ENCODE measurements around the gene PKHD1.
"Not testable (repeated sequence)": the region's sequence is repeated elsewhere in the genome, so short reads cannot be mapped to it uniquely, and the experiment has no call there.

The PKHD1 gene

GRCh38 chr6:51928320-51928719 lies 159.1 kb downstream of the PKHD1 start:
- DNase-seq (ENCODE audit: low spot score): no peak

- DNase-seq (ENCODE audit: low spot score): no peak
Measured at GRCh38 chr6:51927450-51927849, 160.0 kb downstream of the PKHD1 start.

DNA sequence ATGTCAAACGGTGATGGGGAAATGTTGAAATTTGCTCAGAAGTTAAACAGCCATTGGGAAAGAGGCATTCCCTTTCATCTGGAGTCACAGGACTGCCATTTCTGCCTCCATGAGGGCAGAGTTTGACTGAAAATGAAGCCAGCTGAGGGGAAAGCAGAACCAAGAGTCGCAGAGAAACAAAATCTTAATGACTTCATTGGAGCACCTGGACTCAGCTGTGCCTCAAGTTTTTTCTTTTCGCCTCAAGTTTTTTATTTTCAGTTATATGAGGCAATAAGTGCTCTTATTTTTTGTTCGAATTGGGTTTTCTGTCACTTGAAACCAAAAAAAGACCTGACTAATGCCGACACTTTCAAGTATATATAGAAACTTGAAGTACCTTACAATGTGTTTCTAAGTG lies 161.3 kb downstream of the PKHD1 start:
- DNase-seq (ENCODE audit: low spot score): no peak

GRCh38 chr6:51922479-51922878 lies 164.9 kb downstream of the PKHD1 start:
- not testable (repeated sequence) for DNase-seq (ENCODE audit: low spot score)

DNA sequence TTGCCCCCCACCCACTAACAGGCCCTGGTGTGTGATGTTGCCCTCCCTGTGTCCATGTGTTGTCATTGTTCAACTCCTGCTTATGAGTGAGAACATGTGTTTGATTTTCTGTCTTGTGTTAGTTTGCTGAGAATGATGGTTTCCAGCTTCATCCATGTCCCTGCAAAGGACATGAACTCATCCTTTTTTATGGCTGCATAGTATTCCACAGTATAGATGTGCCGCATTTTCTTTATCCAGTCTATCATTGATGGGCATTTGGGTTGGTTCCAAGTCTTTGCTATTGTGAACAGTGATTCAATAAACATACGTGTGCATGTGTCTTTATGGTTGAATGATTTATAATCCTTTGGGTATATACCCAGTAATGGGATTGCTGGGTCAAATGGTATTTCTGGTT lies 169.1 kb downstream of the PKHD1 start:
- DNase-seq (ENCODE audit: low spot score): not testable (repeated sequence)

DNA sequence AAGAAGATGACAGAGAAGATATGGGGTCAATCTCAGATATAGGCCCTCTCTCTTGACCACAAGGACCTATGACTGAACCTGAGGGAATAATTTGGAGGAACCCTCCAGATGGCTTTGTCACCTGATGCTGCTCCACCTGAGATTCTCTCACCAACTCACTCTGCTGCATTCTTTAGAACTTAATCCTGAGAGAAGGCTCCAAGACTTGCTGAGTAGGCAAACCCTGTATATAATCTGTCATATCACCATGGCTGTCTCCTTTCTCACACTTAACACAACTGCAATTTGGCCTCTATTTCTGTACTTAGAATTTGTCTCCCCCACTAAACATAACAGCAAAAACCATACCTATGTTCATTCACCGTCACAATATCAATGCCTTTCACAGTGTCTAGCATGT lies 172.3 kb downstream of the PKHD1 start:
- no peak for DNase-seq (ENCODE audit: low spot score)

DNA sequence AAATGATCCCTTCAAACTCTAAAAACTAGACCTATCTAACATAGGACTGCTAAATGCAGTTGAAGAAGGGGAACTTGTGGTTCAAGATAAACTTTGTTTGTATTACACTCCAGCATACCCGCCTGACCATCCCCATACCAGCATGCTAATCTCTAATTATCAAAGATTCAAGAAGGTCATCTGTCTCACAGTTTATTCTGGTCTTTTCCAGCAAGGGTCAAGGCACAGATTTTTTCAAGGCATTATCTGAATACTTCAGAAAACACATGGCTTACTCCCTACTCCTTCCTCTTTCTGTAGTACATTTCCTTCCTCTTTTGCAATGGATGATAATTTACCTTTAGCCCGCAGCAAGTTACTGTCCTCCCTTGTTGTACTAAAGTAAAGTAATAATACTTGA lies 174.1 kb downstream of the PKHD1 start:
- no peak for DNase-seq (ENCODE audit: low spot score)

DNA sequence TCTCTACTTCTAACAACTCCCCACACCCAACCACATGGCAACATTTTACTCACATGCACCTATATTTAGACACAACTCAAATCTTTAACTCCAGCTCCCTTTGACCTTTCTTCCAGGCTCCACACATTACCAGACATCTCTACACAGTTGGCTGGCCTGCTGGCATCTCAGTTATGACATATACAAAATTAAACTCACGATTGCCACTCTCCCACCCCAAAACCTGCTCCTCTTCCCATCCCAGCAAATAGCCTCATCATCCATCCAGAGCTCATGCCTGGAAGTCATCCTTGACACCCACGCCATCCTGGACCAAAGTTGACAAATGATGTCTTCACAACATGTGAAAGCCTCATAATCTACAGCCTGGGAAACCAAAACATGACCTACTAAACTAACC lies 176.6 kb downstream of the PKHD1 start:
- no peak for DNase-seq (ENCODE audit: low spot score)

DNA sequence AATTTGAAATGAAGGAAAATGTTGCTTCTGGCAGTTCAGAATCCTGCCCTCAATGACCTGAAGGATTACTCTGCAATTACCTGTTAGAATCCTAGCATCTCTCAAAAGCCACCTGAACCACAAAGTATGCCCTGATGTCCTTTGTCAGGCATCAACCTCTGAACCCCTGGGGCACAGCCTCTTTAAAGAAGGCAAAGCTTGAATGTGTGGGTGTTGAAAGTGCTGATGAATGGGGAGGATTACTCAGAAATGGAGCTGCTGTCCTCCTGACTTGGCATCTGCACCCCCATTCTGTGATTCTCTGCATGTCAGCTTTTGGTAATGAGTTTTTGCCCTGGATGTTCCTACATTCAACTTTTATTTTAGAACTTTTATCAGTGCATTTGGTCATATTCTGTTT lies 179.2 kb downstream of the PKHD1 start:
- DNase-seq (ENCODE audit: low spot score): no peak

DNA sequence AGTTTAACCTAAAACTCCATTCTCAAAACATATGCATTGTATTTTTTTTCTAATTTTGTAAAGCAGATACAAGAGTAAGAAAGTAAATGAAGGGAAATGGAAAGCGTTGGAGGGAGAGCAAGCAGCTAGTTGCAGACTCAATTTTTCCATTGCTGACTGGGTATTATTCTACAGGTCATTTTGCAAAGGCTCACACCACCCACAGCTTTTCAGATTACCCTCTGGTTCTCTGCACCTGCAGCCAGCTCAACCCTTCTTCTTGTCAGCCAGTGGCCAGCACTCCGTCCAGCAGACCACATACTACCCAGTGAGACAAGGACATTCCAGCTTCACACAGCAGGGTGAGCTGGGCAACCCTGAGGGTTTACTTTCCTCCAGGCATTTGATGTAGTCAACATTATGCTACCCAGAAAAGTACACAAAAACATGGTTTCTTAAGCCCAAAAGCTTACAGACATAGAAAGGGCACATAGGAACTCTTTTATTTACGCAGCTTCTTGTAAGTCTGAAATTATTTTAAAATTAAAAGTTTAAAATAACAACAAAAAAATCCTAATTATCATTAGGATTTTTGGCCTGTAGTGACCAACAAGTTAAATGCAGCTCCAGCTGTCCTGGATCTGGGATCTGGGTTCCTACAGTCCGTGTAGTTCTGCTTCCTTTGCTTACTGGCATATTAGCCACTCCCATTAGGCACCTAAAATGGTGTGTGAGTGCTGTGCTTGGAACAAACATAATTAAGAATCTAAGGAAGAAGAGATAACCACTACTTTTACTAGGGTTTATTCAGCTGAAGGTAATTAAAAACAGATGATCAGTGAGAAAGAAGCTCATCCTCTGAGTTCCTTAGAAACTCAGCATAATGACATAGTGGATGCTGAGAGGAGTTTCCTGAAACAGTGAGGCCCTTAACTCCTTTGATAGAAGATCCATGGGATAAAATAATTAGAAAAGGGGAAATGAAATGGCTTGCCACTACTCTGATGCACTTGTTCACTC lies 185.3 kb downstream of the PKHD1 start:
- no peak for DNase-seq (ENCODE audit: low spot score)

- no peak for DNase-seq (ENCODE audit: low spot score)
Measured at GRCh38 chr6:51893366-51893765, 194.0 kb downstream of the PKHD1 start.

GRCh38 chr6:51892750-51893149 lies 194.7 kb downstream of the PKHD1 start:
- DNase-seq (ENCODE audit: low spot score): no peak

DNA sequence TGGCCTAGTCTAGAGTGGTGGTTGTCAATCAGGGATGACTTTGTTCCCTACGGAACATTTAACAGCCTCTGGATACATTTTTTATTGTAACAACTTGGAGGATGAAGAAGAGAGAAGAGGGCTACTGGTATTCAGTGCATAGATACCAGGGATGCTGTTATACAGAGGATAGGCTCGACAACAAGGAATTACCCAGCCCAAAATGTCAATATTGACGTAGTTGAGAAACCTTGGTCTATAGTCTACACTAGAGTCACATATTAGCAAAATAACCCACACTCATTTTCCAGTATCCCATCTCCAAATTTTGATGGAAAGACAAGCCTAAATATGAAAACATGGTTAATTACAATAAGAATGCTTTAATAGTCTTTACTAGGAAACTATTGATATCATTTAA lies 195.1 kb downstream of the PKHD1 start:
- DNase-seq (ENCODE audit: low spot score): no peak

- DNase-seq (ENCODE audit: low spot score): no peak
Measured at GRCh38 chr6:51891784-51892183, 195.6 kb downstream of the PKHD1 start.

- no peak for DNase-seq (ENCODE audit: low spot score)
Measured at GRCh38 chr6:51887859-51888258, 199.6 kb downstream of the PKHD1 start.

DNA sequence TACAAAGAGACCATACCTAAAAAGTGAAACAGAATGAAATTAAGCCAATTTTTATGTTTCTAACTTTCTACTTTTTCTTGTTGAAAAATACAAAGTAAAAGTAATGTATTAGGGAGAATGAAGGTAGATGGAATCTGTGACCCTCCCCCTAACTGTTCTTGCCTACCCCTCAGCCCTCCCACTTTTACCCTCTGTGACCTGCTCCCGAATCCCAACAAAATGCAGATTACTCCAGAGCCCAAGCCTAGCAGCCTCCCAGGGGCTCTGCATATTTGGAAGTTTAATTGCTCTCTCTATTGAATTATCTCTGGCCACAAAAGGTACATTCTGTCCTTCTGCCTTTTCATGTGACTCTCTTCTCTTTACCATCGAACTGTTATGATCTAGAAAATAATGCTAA lies 201.5 kb downstream of the PKHD1 start:
- no peak for DNase-seq (ENCODE audit: low spot score)

DNA sequence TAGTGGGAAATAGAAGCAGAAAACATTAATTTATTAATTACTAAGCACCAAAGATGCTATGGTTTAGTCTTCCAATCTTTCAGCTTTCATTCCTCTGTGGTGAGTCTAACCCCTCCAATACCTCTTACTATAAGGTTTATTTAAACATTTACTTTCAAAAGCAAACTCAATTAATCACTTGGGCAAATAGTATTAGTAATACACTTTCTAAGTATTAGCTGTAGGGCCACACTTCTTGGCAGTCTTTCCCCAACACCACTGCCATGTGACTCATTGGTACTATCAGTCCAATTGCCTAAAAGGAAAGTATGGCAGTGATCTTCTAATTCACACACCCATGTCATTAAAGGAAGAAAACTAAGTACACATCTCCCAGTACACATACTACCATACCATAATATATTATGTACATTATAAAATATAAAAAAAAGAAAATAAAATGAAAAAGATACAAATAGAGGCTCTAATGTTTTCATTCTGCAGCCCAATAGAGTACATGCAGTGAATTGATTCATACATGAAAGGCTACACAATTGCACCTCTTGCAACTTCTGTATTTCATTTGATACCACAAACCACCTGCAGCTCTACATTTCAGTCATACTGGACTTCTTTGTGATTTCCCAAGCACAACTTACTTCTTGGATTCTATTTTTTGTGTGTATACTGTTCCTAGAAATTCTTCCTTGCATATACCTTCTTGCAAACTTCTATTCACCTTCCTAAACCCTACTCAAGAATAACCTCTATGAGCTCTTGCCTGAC lies 218.6 kb downstream of the PKHD1 start:
- DNase-seq (ENCODE audit: low spot score): no peak

GRCh38 chr6:51866867-51867266 lies 220.5 kb downstream of the PKHD1 start:
- DNase-seq (ENCODE audit: low spot score): no peak

DNA sequence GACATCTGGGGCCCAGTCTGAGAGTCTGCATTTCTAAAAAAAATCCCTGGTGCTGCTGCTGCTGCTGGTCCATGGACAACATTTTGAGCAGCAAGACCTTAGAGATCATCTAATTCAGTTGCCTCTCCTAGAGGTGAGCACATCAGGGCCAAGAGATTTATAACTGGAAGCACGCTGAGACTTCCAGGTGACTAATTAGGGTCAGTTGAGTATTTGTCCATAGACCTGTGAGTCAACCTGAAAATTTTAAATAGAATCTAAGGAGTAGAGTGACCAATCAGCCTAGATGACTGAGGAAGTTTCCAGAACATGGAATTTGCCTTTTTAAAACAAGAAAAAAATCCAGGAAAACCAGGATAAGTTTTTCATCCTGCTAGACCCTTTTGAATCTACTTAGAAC lies 221.4 kb downstream of the PKHD1 start:
- DNase-seq (ENCODE audit: low spot score): no peak

GRCh38 chr6:51865176-51865575 lies 222.2 kb downstream of the PKHD1 start:
- no peak for DNase-seq (ENCODE audit: low spot score)

GRCh38 chr6:51857134-51857533 lies 230.3 kb downstream of the PKHD1 start:
- no peak for DNase-seq (ENCODE audit: low spot score)

- DNase-seq (ENCODE audit: low spot score): no peak
Measured at GRCh38 chr6:51856508-51856907, 230.9 kb downstream of the PKHD1 start.

Measured in AG20443 (cell line).